T-cell (primary cell): ENCODE results near the gene PHF12. TPM values are rescaled to one million over a fixed set of nuclear protein-coding genes. Genes with fewer than 3 reads are reported as not detected.

Experiments
- ATAC-seq, 4 experiments: fragments of 200-7000 bp in 3 of 4; fragments of 150-1000 bp in 1 of 4; cut with Tn5 transposase; replicated peaks in 1 of 4; 1 replicate in 3 of 4; 2 replicates in 1 of 4; pipeline ENCODE4 v1.10.0; 2021; ENCODE audit warnings: moderate library complexity in 3 of 4, mild to moderate bottlenecking in 2 of 4, moderate number of reproducible peaks in 1 of 4
- CTCF ChIA-PET, 2 donors: fragments of 300-600 bp; sonication (Branson Sonifier 250); formaldehyde crosslinking; loops; one replicate each; lab custom pipeline; 2022; ENCODE audit warnings: antibody characterized with exemption in 2 of 2; lab: Charles Lee
- POLR2A ChIA-PET, 2 donors: fragments of 300-600 bp; sonication (Branson Sonifier 250); formaldehyde crosslinking; loops; one replicate each; lab custom pipeline; 2022; ENCODE audit warnings: antibody characterized with exemption in 2 of 2; lab: Charles Lee
- DNase-seq, 35 experiments: peaks; one replicate each; pipeline versions ENCODE4 v3.0.0 to v3.0.0-alpha.2; 2013 to 2023
- H3K27ac ChIP-seq: one replicate; pipeline ENCODE4 v1.5.1; 2013; ENCODE audit warnings: low read length
- H3K27me3 ChIP-seq, 2 experiments: replicated peaks in 1 of 2; 1 replicate in 1 of 2; 2 replicates in 1 of 2; pipeline versions ENCODE4 v1.6.1 to v1.7.0; 2013; ENCODE audit warnings: low read length in 1 of 2, mixed read lengths in 1 of 2; ENCODE audit not compliant: control insufficient read depth in 2 of 2, insufficient read depth in 2 of 2; ENCODE audit errors: extremely low read depth in 1 of 2
- H3K36me3 ChIP-seq, 2 donors: 1 replicate in 1 of 2; 2 replicates in 1 of 2; pipeline versions ENCODE4 v1.6.1 to v1.7.0; 2013; ENCODE audit warnings: low read length in 1 of 2; ENCODE audit not compliant: control insufficient read depth in 2 of 2, insufficient read depth in 1 of 2; ENCODE audit errors: extremely low read depth in 1 of 2
- H3K4me1 ChIP-seq, 2 experiments: 1 replicate in 1 of 2; 2 replicates in 1 of 2; pipeline versions ENCODE4 v1.6.1 to v1.7.0; 2013; ENCODE audit warnings: low read length in 2 of 2, mixed read lengths in 1 of 2; ENCODE audit not compliant: insufficient read depth in 2 of 2, control insufficient read depth in 1 of 2; ENCODE audit errors: extremely low read depth in 1 of 2
- H3K4me3 ChIP-seq, 2 donors: 1 replicate in 1 of 2; 2 replicates in 1 of 2; pipeline versions ENCODE4 v1.5.1 to v1.7.0; 2013; ENCODE audit warnings: mild to moderate bottlenecking in 2 of 2, low read length in 1 of 2, moderate library complexity in 1 of 2; ENCODE audit not compliant: control insufficient read depth in 1 of 2; ENCODE audit errors: extremely low read depth in 1 of 2
- H3K9me3 ChIP-seq: 2 replicates; pipeline ENCODE4 v1.7.0; 2013
- H3K27ac Mint-ChIP-seq, 2 donors: one replicate each; pipeline ENCODE4 v1.8.0; 2020 to 2021; ENCODE audit warnings: mild to moderate bottlenecking in 2 of 2, mixed read lengths in 2 of 2
- H3K27me3 Mint-ChIP-seq, 2 donors: one replicate each; pipeline ENCODE4 v1.8.0; 2021 to 2022; ENCODE audit warnings: mixed read lengths in 2 of 2
- H3K36me3 Mint-ChIP-seq: one replicate; pipeline ENCODE4 v1.8.0; 2021; ENCODE audit warnings: mixed read lengths
- H3K4me1 Mint-ChIP-seq, 3 donors: one replicate each; pipeline ENCODE4 v1.8.0; 2020 to 2022; ENCODE audit warnings: mixed read lengths in 3 of 3, mild to moderate bottlenecking in 1 of 3
- H3K4me3 Mint-ChIP-seq, 3 donors: one replicate each; pipeline ENCODE4 v1.8.0; 2020 to 2022; ENCODE audit warnings: mild to moderate bottlenecking in 3 of 3, mixed read lengths in 3 of 3, moderate library complexity in 3 of 3
- H3K9me3 Mint-ChIP-seq, 3 donors: one replicate each; pipeline ENCODE4 v1.8.0; 2020 to 2022; ENCODE audit warnings: mixed read lengths in 3 of 3
- WGBS: methylation state at CpG from one replicate; pipeline ENCODE4 v1.1.5; 2013; ENCODE audit warnings: missing lambda C conversion rate; ENCODE audit not compliant: insufficient coverage; 5-methylcytosine and 5-hydroxymethylcytosine counted together
- total RNA-seq, 35 experiments: library from RNA in 6 of 35; stranded (reverse) in 6 of 35; fragments of 120-200 nt in 1 of 35; gene quantifications; one replicate each; pipeline versions ENCODE4 v1.2.1 to v1.2.4 and lab custom pipeline; 2013 to 2026

Gene PHF12
- total RNA-seq, 5 donors from 2014 or later (not counting 1 experiment from before 2014, with no cell fraction given) = 121 to 176 (median 123) TPM

- Histone ChIP-seq H3K27me3 (no peaks in the 10 kb centered on the region), H3K4me3 (no peak overlapping the region), H3K27ac (no peak overlapping the region), H3K9me3 (no peaks in the 10 kb centered on the region), H3K4me1 (peaks cover 7 to 14% of the 10 kb centered on the region in 2 experiments), H3K36me3 (peaks cover 21 to 38% of the 10 kb centered on the region in 2 donors)
- Mint-ChIP-seq H3K4me1 (peaks cover 8 to 18% (median 16%) of the 10 kb centered on the region in 3 donors), H3K27me3 (no peaks in the 10 kb centered on the region), H3K27ac (peak overlapping the region in 1 of 2 donors; percentile 52), H3K4me3 (no peak overlapping the region), H3K36me3 (peaks cover 27% of the 10 kb centered on the region), H3K9me3 (no peaks in the 10 kb centered on the region)
- ATAC-seq (no peak), DNase-seq (no peak)
- POLR2A ChIA-PET = interaction anchor here in 1 of 2 donors (0.6 kb wide), 1 partner anchor 33 kb away, joined by 3 read pairs; no protein-coding TSS in a partner anchor
- WGBS = 0% methylated on average over 1 of the region's 2 CpGs
- CTCF ChIA-PET = no interaction called here
These were observed 92.4 kb downstream of the PHF12 start for GRCh38 chr17:28858801-28859355.

GRCh38 chr17:28857905-28858800, 93.2 kb downstream of the PHF12 start:
- ATAC-seq (no peak), DNase-seq (no peak)
- no peaks in the 10 kb centered on the region for H3K27me3 ChIP-seq
- no peaks in the 10 kb centered on the region for H3K27me3 Mint-ChIP-seq
- no peak overlapping the region for H3K4me3 Mint-ChIP-seq
- H3K9me3 ChIP-seq = no peaks in the 10 kb centered on the region
- H3K9me3 Mint-ChIP-seq = no peaks in the 10 kb centered on the region
- POLR2A ChIA-PET = interaction anchor here in 1 of 2 donors (0.5 kb wide), 1 partner anchor 1537 kb away, joined by 11 read pairs; no protein-coding TSS in a partner anchor
- CTCF ChIA-PET = interaction anchor here in 1 of 2 donors (0.5 kb wide), 1 partner anchor 1521 kb away, joined by 3 read pairs; the partner anchor contains the start of gene CPD
- H3K4me1 Mint-ChIP-seq = peaks cover 8 to 21% (median 16%) of the 10 kb centered on the region in 3 donors
- no peak overlapping the region for H3K27ac ChIP-seq
- H3K36me3 Mint-ChIP-seq = peaks cover 27% of the 10 kb centered on the region
- peaks cover 21 to 38% of the 10 kb centered on the region in 2 donors for H3K36me3 ChIP-seq
- no CpG with 5 or more reads among the region's 3 CpGs for WGBS
- H3K4me1 ChIP-seq = peaks cover 7 to 14% of the 10 kb centered on the region in 2 experiments
- no peak overlapping the region for H3K4me3 ChIP-seq
- H3K27ac Mint-ChIP-seq = no peak overlapping the region

DNA sequence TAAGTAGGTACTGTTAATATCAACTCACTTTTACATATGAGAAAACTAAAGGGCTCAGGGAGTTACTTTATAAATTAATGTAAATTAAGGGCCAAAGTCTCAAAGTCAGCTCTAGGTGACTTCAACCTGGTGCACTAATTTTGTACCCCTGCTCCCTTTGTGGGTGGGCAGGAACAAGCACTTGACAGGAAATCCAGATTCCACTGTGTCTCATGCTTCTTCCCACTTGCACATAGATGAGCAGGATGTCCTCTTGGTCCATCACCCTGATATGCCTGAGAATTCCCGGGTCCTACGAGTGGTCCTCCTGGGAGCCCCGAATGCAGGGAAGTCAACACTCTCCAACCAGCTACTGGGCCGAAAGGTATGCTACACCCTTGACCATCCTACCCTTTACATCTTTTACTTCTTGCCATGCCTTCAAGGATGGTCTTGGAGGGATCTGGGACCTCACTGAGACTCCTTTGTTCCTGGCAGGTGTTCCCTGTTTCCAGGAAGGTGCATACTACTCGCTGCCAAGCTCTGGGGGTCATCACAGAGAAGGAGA, 95.2 kb downstream of the PHF12 start:
- Mint-ChIP-seq H3K4me1 (peaks cover 8 to 21% (median 16%) of the 10 kb centered on the region in 3 donors), H3K36me3 (peaks cover 27% of the 10 kb centered on the region), H3K4me3 (peak overlapping the region; percentile 88 to 92 (median 89)), H3K27ac (no peak overlapping the region), H3K27me3 (no peaks in the 10 kb centered on the region), H3K9me3 (no peaks in the 10 kb centered on the region)
- Histone ChIP-seq H3K9me3 (no peaks in the 10 kb centered on the region), H3K36me3 (peaks cover 21 to 31% of the 10 kb centered on the region in 2 donors), H3K27ac (no peak overlapping the region), H3K4me3 (no peak overlapping the region), H3K4me1 (peaks cover 7 to 14% of the 10 kb centered on the region in 2 experiments), H3K27me3 (no peaks in the 10 kb centered on the region)
- ChIA-PET POLR2A (interaction anchor here in 1 of 2 donors (0.6 kb wide), 1 partner anchor 200 kb away, joined by 5 read pairs; no protein-coding TSS in a partner anchor), CTCF (interaction anchor here in 1 of 2 donors (0.6 to 1.9 kb wide), 3 partner anchors 70 to 500 kb away, joined by 3 to 18 read pairs (median 5); no protein-coding TSS in a partner anchor)
- DNase-seq (no peak), ATAC-seq (no peak)
- 95% methylated on average over 4 of the region's 5 CpGs for WGBS

DNA sequence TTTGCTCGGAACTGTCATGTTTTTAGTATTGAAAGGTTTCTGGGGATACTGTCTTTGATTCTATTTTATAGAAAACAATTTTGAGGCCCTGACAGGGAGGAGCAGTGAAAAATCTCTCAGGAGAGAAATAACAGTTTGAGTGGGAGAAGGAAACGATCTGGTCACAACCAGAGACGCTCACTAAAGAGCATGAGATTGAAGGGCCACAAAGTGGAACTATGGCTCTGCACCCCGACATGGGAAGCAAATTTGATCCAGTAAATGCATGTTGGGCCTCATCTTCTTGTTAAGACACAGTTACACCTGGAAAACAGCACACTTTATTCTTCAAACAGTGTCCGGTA, 96.0 kb downstream of the PHF12 start:
- Mint-ChIP-seq H3K9me3 (no peaks in the 10 kb centered on the region), H3K27me3 (no peaks in the 10 kb centered on the region), H3K36me3 (peaks cover 22% of the 10 kb centered on the region), H3K4me1 (peaks cover 8 to 21% (median 16%) of the 10 kb centered on the region in 3 donors), H3K4me3 (peak overlapping the region; percentile 88 to 92 (median 89)), H3K27ac (peak overlapping the region; percentile 75 to 96)
- WGBS = 17% methylated on average over 3 of the region's 5 CpGs
- ATAC-seq (no peak), DNase-seq (no peak)
- Histone ChIP-seq H3K27me3 (no peaks in the 10 kb centered on the region), H3K27ac (peak overlapping the region; percentile 45), H3K9me3 (no peaks in the 10 kb centered on the region), H3K4me1 (peaks cover 7 to 14% of the 10 kb centered on the region in 2 experiments), H3K36me3 (peaks cover 16 to 23% of the 10 kb centered on the region in 2 donors), H3K4me3 (peak overlapping the region; percentile 74 to 89)
- CTCF ChIA-PET = interaction anchor here in 1 of 2 donors (1.9 kb wide), 1 partner anchor 92 kb away, joined by 18 read pairs; no protein-coding TSS in a partner anchor
- POLR2A ChIA-PET = no interaction called here

Other genes with a start within 250 kb of the PHF12 start
- gene PROCA1, start 239.6 kb downstream of the PHF12 start, total RNA-seq = 10 to 100 TPM in 3 of 5 donors, 1 to 10 TPM in 2; 5.6 to 11.6 (median 10.2) TPM
- 10 to 100 TPM in 3 of 5 donors, 1 to 10 TPM in 2; 7.6 to 82.8 (median 11.0) TPM for gene RAB34, start 233.7 kb downstream of the PHF12 start, total RNA-seq
- 1,000 to 10,000 TPM; 2,927 to 3,276 (median 3,036) TPM for gene RPL23A, start 231.5 kb downstream of the PHF12 start, total RNA-seq
- gene TLCD1, start 225.3 kb downstream of the PHF12 start, total RNA-seq = 1 to 10 TPM in 4 of 5 donors, not detected in 1; 1.2 to 1.8 (median 1.3) TPM
- gene NEK8, start 222.7 kb downstream of the PHF12 start, total RNA-seq = 10 to 100 TPM in 3 of 5 donors, 1 to 10 TPM in 2; 7.7 to 13.6 (median 12.7) TPM
- gene TRAF4, start 207.5 kb downstream of the PHF12 start, total RNA-seq = 100 to 1,000 TPM in 2 of 5 donors, 10 to 100 TPM in 3; 37.5 to 226 (median 42.5) TPM
- gene FAM222B, start 108.7 kb downstream of the PHF12 start, total RNA-seq = 10 to 100 TPM; 17.6 to 23.4 (median 23.3) TPM
- gene ERAL1, start 96.5 kb downstream of the PHF12 start, total RNA-seq = 10 to 100 TPM; 18.9 to 33.7 (median 29.0) TPM
- 100 to 1,000 TPM; 138 to 256 (median 235) TPM for gene FLOT2, start 53.8 kb downstream of the PHF12 start, total RNA-seq
- gene DHRS13, start 48.4 kb downstream of the PHF12 start, total RNA-seq = 10 to 100 TPM; 23.1 to 44.9 (median 39.7) TPM
- 1 to 10 TPM in 1 of 5 donors, under 1 TPM in 1, not detected in 3; 0.49 to 1.6 TPM for gene SEZ6, start 54.5 kb upstream of the PHF12 start, total RNA-seq
- 1 to 10 TPM; 2.4 to 5.7 (median 4.6) TPM for gene PIPOX, start 91.6 kb upstream of the PHF12 start, total RNA-seq
- 100 to 1,000 TPM; 119 to 151 (median 145) TPM for gene MYO18A, start 228.9 kb upstream of the PHF12 start, total RNA-seq